ENCODE results near the gene GABARAPL1. TPM values are rescaled to one million over a fixed set of nuclear protein-coding genes. Genes with fewer than 3 reads are reported as not detected.

Gene GABARAPL1
- total and polyA plus RNA-seq, 10 of the 15 experiments (the other 5 are each of a cell fraction or from before 2014, with no cell fraction given), result 0.42 to 3.7 (median 1.4) TPM

- Histone ChIP-seq H3K27me3 (replicated peaks in 1 of 2; ENCODE audit: control insufficient read depth in 2 of 2, insufficient read depth in 2 of 2, low read length in 1 of 2) (no peaks in the 10 kb centered on the region), H3K9me3 (replicated peaks; ENCODE audit: control insufficient read depth, insufficient read depth, low read length) (no peaks in the 10 kb centered on the region; the same call in 2 of the 3 replicates), H3K4me1 (ENCODE audit: control insufficient read depth, insufficient read depth, low read length) (peaks cover 3% of the 10 kb centered on the region), H3K36me3 (ENCODE audit: control insufficient read depth in 2 of 2, insufficient read depth in 2 of 2, low read length in 1 of 2) (no peaks in the 10 kb centered on the region), H3K4me3 (no peak overlapping the region), H2AFZ (ENCODE audit: control insufficient read depth, low read depth, low read length) (no peak overlapping the region), H3K4me2 (ENCODE audit: control insufficient read depth, insufficient read depth) (no peak overlapping the region), H3K9ac (ENCODE audit: control insufficient read depth, insufficient read depth, low read length) (no peak overlapping the region), H3K27ac (ENCODE audit: control insufficient read depth, insufficient read depth) (no peak overlapping the region), H4K20me1 (ENCODE audit: control insufficient read depth, insufficient read depth) (no peaks in the 10 kb centered on the region), H3K79me2 (ENCODE audit: control insufficient read depth, insufficient read depth, low read length) (no peaks in the 10 kb centered on the region)
- ChIA-PET SMC1A (ENCODE audit: uncharacterized antibody, unreplicated experiment) (interaction anchor here (0.7 kb wide), 1 partner anchor 240 kb away, joined by 3 read pairs; no protein-coding TSS in a partner anchor), POLR2A (no interaction called here), CTCF (no interaction called here), RAD21 (ENCODE audit: unreplicated experiment) (no interaction called here)
- no peak for ATAC-seq
- TF ChIP-seq CUX1 (IDR thresholded peaks at IDR 0.05; ENCODE audit: insufficient replicate concordance, low read depth, low read length), result no peak
- peak; percentile 8; the same call in 1 of the 2 replicates for TF ChIP-seq TCF12 (IDR thresholded peaks at IDR 0.05; ENCODE audit: low read depth, low read length)
- WGBS (ENCODE audit: insufficient coverage, insufficient replicate concordance, low lambda C conversion rate, missing lambda C conversion rate), result 0% methylated on average over 4 of the region's 4 CpGs
- in situ Hi-C loops (cut with MboI) (no loop called here), intact Hi-C loops (cut with micrococcal nuclease; ENCODE audit: unreplicated experiment) (no loop called here)
- DNase-seq (ENCODE audit: low read depth, low spot score), result no peak
- FAIRE-seq, result no peak
- no TSS peak for BruUV-seq (replicated peaks)
Observed at GRCh38 chr12:10252201-10252600, 39.5 kb downstream of the GABARAPL1 start.

- Histone ChIP-seq H3K9me3 (replicated peaks; ENCODE audit: control insufficient read depth, insufficient read depth, low read length) (no peaks in the 10 kb centered on the region; the same call in 2 of the 3 replicates), H3K79me2 (ENCODE audit: control insufficient read depth, insufficient read depth, low read length) (no peaks in the 10 kb centered on the region), H3K9ac (ENCODE audit: control insufficient read depth, insufficient read depth, low read length) (no peak overlapping the region), H3K4me2 (ENCODE audit: control insufficient read depth, insufficient read depth) (no peak overlapping the region), H3K36me3 (ENCODE audit: control insufficient read depth in 2 of 2, insufficient read depth in 2 of 2, low read length in 1 of 2) (no peaks in the 10 kb centered on the region), H3K27ac (ENCODE audit: control insufficient read depth, insufficient read depth) (no peak overlapping the region), H3K4me1 (ENCODE audit: control insufficient read depth, insufficient read depth, low read length) (no peaks in the 10 kb centered on the region), H4K20me1 (ENCODE audit: control insufficient read depth, insufficient read depth) (no peaks in the 10 kb centered on the region), H2AFZ (ENCODE audit: control insufficient read depth, low read depth, low read length) (no peak overlapping the region), H3K4me3 (no peak overlapping the region), H3K27me3 (replicated peaks in 1 of 2; ENCODE audit: control insufficient read depth in 2 of 2, insufficient read depth in 2 of 2, low read length in 1 of 2) (no peaks in the 10 kb centered on the region)
- intact Hi-C loops (cut with micrococcal nuclease; ENCODE audit: unreplicated experiment), result no loop called here
- POLR2A ChIA-PET, result no interaction called here
- SMC1A ChIA-PET (ENCODE audit: uncharacterized antibody, unreplicated experiment), result no interaction called here
- DNase-seq (ENCODE audit: low read depth, low spot score) (no peak), ATAC-seq (no peak), FAIRE-seq (no peak)
- TF ChIP-seq SMAD5 (IDR thresholded peaks at IDR 0.05; ENCODE audit: low read depth), result no peak
- no peak for TF ChIP-seq SREBF1 (IDR thresholded peaks at IDR 0.05; ENCODE audit: low read length)
- TF ChIP-seq RCOR1 (conservative IDR thresholded peaks at IDR 0.05; ENCODE audit: low read depth, low read length), result no peak
- no peak for TF ChIP-seq EP300 (IDR thresholded peaks at IDR 0.05; ENCODE audit: borderline replicate concordance in 1 of 2, control insufficient read depth in 1 of 2, low read depth in 2 of 2, low read length in 2 of 2)
- TF ChIP-seq ZNF384 (IDR thresholded peaks at IDR 0.05; ENCODE audit: borderline replicate concordance, low read depth, low read length), result no peak
- TF ChIP-seq CBX5 (IDR thresholded peaks at IDR 0.05; ENCODE audit: low read depth), result no peak
- in situ Hi-C loops (cut with MboI), result no loop called here
- no TSS peak for BruUV-seq (replicated peaks)
- RAD21 ChIA-PET (ENCODE audit: unreplicated experiment), result no interaction called here
- CTCF ChIA-PET, result no interaction called here
Observed at GRCh38 chr12:10256064-10256463, 43.4 kb downstream of the GABARAPL1 start.

Measured in GM12878 (cell line).